HL-60 (cell line): ENCODE results near the gene URB1.
A peak's percentile ranks its signal among the peaks of the same experiment; 100 is the strongest.

ENCODE experiments used
- DNase-seq, 2 experiments: peaks; one replicate each; pipeline ENCODE4 v3.0.0-alpha.2; 2010 to 2020; ENCODE audit warnings: low read depth in 1 of 2, low spot score in 1 of 2
- H3K27ac ChIP-seq: fragments of 250-450 bp; sonication (Bioruptor Pico); replicated peaks from 2 replicates; pipeline ENCODE4 v1.5.1; 2020; ENCODE audit warnings: mild to moderate bottlenecking, moderate library complexity
- H3K27me3 ChIP-seq: fragments of 250-450 bp; sonication (Bioruptor Pico); 2 replicates; pipeline ENCODE4 v1.5.1; 2021; ENCODE audit warnings: mild to moderate bottlenecking, moderate library complexity; ENCODE audit not compliant: insufficient read depth, poor library complexity, severe bottlenecking
- H3K4me3 ChIP-seq: replicated peaks from 2 replicates; pipeline ENCODE4 v1.5.1; 2011; ENCODE audit warnings: mild to moderate bottlenecking, control low read depth, low read length; ENCODE audit not compliant: insufficient read depth
- CTCF ChIP-seq: IDR thresholded peaks from one replicate; pipeline ENCODE4 v1.5.1; 2011; ENCODE audit warnings: low read length, control low read depth, inconsistent platforms; ENCODE audit not compliant: insufficient read depth
- GABPA ChIP-seq: IDR thresholded peaks from 2 replicates; pipeline ENCODE4 v1.6.1; 2012; ENCODE audit warnings: low read depth
- POLR2AphosphoS5 ChIP-seq: IDR thresholded peaks from 2 replicates; pipeline ENCODE4 v1.6.1; 2012; ENCODE audit warnings: low read depth
- REST ChIP-seq: IDR thresholded peaks from 2 replicates; pipeline ENCODE4 v1.6.1; 2012; ENCODE audit warnings: low read depth; ENCODE audit not compliant: insufficient replicate concordance
- SPI1 ChIP-seq: IDR thresholded peaks from 2 replicates; pipeline ENCODE4 v1.6.1; 2012; ENCODE audit warnings: low read depth, mild to moderate bottlenecking, borderline replicate concordance

Gene URB1

GRCh38 chr21:32413015-32413504 is 20.2 kb upstream of the URB1 start:
- DNase-seq = no peak
- Histone ChIP-seq H3K27ac (no peak overlapping the region), H3K27me3 (peaks cover 32% of the 10 kb centered on the region), H3K4me3 (peak overlapping the region; percentile 38; the same call in 1 of the 2 replicates)
- TF ChIP-seq CTCF (no peak), SPI1 (no peak), GABPA (no peak), POLR2AphosphoS5 (no peak), REST (no peak)

- Histone ChIP-seq H3K27ac (no peak within 1 kb of the TSS), H3K27me3 (peaks cover 32% of the 10 kb centered on the region), H3K4me3 (peak within 1 kb of the TSS; percentile 38)
- DNase-seq = no peak
- TF ChIP-seq REST (no peak), GABPA (no peak), SPI1 (no peak), POLR2AphosphoS5 (no peak), CTCF (no peak)
These were observed 19.6 kb upstream of the URB1 start, which contains the start of gene EVA1C for GRCh38 chr21:32412162-32413014. Gene EVA1C (plus strand): TSS chr21:32412706. CDS start chr21:32412854, 148 bp downstream.

GRCh38 chr21:32411350-32412161 is 18.7 kb upstream of the URB1 start:
- no peak overlapping the region for H3K27ac ChIP-seq
- TF ChIP-seq POLR2AphosphoS5 (no peak), CTCF (no peak), GABPA (no peak), REST (no peak), SPI1 (no peak)
- peaks cover 32% of the 10 kb centered on the region for H3K27me3 ChIP-seq
- peak overlapping the region; percentile 38 for H3K4me3 ChIP-seq
- DNase-seq = no peak
